HCT116 (cell line): ENCODE data around the gene DLX2. TPM values are rescaled to one million over a fixed set of nuclear protein-coding genes. Genes with fewer than 3 reads are reported as not detected.

ENCODE experiments used
- ATAC-seq: fragments of 200-7000 bp; cut with Tn5 transposase; 2 replicates; pipeline ENCODE4 v1.9.1; 2020; ENCODE audit warnings: mild to moderate bottlenecking, moderate library complexity
- BruUV-seq: library from RNA; stranded (reverse); fragments of 400-500 nt; replicated peaks from 2 replicates; lab custom pipeline; 2021; lab: Mats Ljungman, UMichigan
- CTCF ChIA-PET: fragments of 300-600 bp; sonication (Branson Sonifier 250); formaldehyde crosslinking; loops from one replicate; lab custom pipeline; 2021; ENCODE audit warnings: antibody characterized with exemption; lab: Charles Lee
- POLR2A ChIA-PET: fragments of 300-600, 350-600 bp; sonication (Branson Sonifier 250); formaldehyde crosslinking; loops from one replicate; lab custom pipeline; 2021; ENCODE audit warnings: antibody characterized with exemption; lab: Charles Lee
- RAD21 ChIA-PET, 2 experiments: fragments of 300-600 bp; sonication (Branson Sonifier 250); formaldehyde crosslinking; loops; one replicate each; lab custom pipeline; 2023; ENCODE audit warnings: low total read pairs in 2 of 2; ENCODE audit not compliant: uncharacterized antibody in 2 of 2, unreplicated experiment in 2 of 2, low non-redundant PET in 1 of 2; lab: Charles Lee
- DNase-seq: peaks from one replicate; pipeline ENCODE4 v3.0.0-alpha.2; 2010; ENCODE audit warnings: low read depth, low spot score
- H2AFZ ChIP-seq: fragments of 200-600 bp; shearing (Covaris generic), sonication (generic); 2 replicates; pipeline ENCODE4 v1.6.1; 2017; ENCODE audit warnings: low read depth, mixed run types, mixed read lengths, antibody characterized with exemption, low read length; ENCODE audit not compliant: poor library complexity, severe bottlenecking
- H3K27ac ChIP-seq: 2 replicates; pipeline ENCODE4 v1.5.1; 2012; ENCODE audit warnings: low read depth, low read length
- H3K27me3 ChIP-seq: fragments of 200-600 bp; sonication (generic); 2 replicates; pipeline ENCODE4 v1.6.1; 2016; ENCODE audit warnings: mixed run types, low read length, mixed read lengths; ENCODE audit not compliant: insufficient read depth
- H3K36me3 ChIP-seq, 2 experiments: fragments of 200-500 bp in 1 of 2; fragments of 200-600 bp in 1 of 2; sonication (Bioruptor generic) in 1 of 2; sonication (generic) in 1 of 2; 2 replicates each; pipeline versions ENCODE4 v1.5.1 to v1.6.1; 2014 to 2016; ENCODE audit warnings: low read length in 2 of 2, inconsistent platforms in 1 of 2, mixed read lengths in 1 of 2, mixed run types in 1 of 2; ENCODE audit not compliant: insufficient read depth in 2 of 2, control insufficient read depth in 1 of 2
- H3K4me1 ChIP-seq, 2 experiments: fragments of 200-600 bp in 1 of 2; sonication (generic) in 1 of 2; 2 replicates each; pipeline versions ENCODE4 v1.5.1 to v1.6.1; 2012 to 2017; ENCODE audit warnings: low read length in 2 of 2, inconsistent platforms in 1 of 2, mild to moderate bottlenecking in 1 of 2, mixed read lengths in 1 of 2, mixed run types in 1 of 2, moderate library complexity in 1 of 2; ENCODE audit not compliant: insufficient read depth in 2 of 2, control insufficient read depth in 1 of 2
- H3K4me2 ChIP-seq: fragments of 200-600 bp; sonication (generic); 2 replicates; pipeline ENCODE4 v1.6.1; 2017; ENCODE audit warnings: mixed run types, low read length, mixed read lengths
- H3K4me3 ChIP-seq, 2 experiments: fragments of 200-600 bp in 1 of 2; sonication (generic) in 1 of 2; replicated peaks in 1 of 2; 2 replicates each; pipeline ENCODE4 v1.5.1; 2011 to 2016; ENCODE audit warnings: low read length in 2 of 2, control low read depth in 1 of 2, low read depth in 1 of 2, mild to moderate bottlenecking in 1 of 2, mixed read lengths in 1 of 2, mixed run types in 1 of 2
- H3K79me2 ChIP-seq: fragments of 200-600 bp; sonication (generic); 2 replicates; pipeline ENCODE4 v1.6.1; 2017; ENCODE audit warnings: mild to moderate bottlenecking, mixed run types, low read length, moderate library complexity, mixed read lengths; ENCODE audit not compliant: insufficient read depth
- H3K9ac ChIP-seq: fragments of 200-600 bp; sonication (generic); 2 replicates; pipeline ENCODE4 v1.6.1; 2016; ENCODE audit warnings: low read length, mixed read lengths
- H3K9me2 ChIP-seq: fragments of 200-600 bp; sonication (generic), shearing (Covaris generic); 2 replicates; pipeline ENCODE4 v1.6.1; 2017; ENCODE audit warnings: mixed run types, mild to moderate bottlenecking, moderate library complexity; ENCODE audit not compliant: insufficient read depth
- H3K9me3 ChIP-seq, 2 experiments: fragments of 200-500 bp in 1 of 2; fragments of 200-600 bp in 1 of 2; sonication (Bioruptor generic) in 1 of 2; sonication (generic) in 1 of 2; 2 replicates each; pipeline ENCODE4 v1.6.1; 2014 to 2017; ENCODE audit warnings: low read length in 2 of 2, mixed read lengths in 2 of 2, inconsistent platforms in 1 of 2, low read depth in 1 of 2, mild to moderate bottlenecking in 1 of 2, mixed run types in 1 of 2, moderate library complexity in 1 of 2; ENCODE audit not compliant: control insufficient read depth in 1 of 2, insufficient read depth in 1 of 2
- H4K20me1 ChIP-seq: fragments of 200-600 bp; sonication (generic), shearing (Covaris generic); 2 replicates; pipeline ENCODE4 v1.6.1; 2017; ENCODE audit warnings: mixed run types, mild to moderate bottlenecking, moderate library complexity; ENCODE audit not compliant: insufficient read depth
- CBX3 ChIP-seq: IDR thresholded peaks from 2 replicates; pipeline ENCODE4 v1.6.1; 2012; ENCODE audit warnings: low read depth
- EGR1 ChIP-seq: IDR thresholded peaks from 2 replicates; pipeline ENCODE4 v1.6.1; 2012; ENCODE audit warnings: low read depth
- ELF1 ChIP-seq: IDR thresholded peaks from 2 replicates; pipeline ENCODE4 v1.6.1; 2012; ENCODE audit warnings: low read depth, borderline replicate concordance
- EZH2phosphoT487 ChIP-seq: fragments of 200-600 bp; IDR thresholded peaks from 2 replicates; pipeline ENCODE4 v1.6.1; 2018; ENCODE audit warnings: antibody characterized with exemption, borderline replicate concordance
- FOSL1 ChIP-seq: IDR thresholded peaks from 2 replicates; pipeline ENCODE4 v1.6.1; 2012; ENCODE audit warnings: low read depth
- JUND ChIP-seq: IDR thresholded peaks from 2 replicates; pipeline ENCODE4 v1.6.1; 2012
- REST ChIP-seq: IDR thresholded peaks from 2 replicates; pipeline ENCODE4 v1.6.1; 2012; ENCODE audit warnings: low read depth
- SRF ChIP-seq: IDR thresholded peaks from 2 replicates; pipeline ENCODE4 v1.6.1; 2012; ENCODE audit warnings: low read depth
- ZBTB33 ChIP-seq: IDR thresholded peaks from 2 replicates; pipeline ENCODE4 v1.6.1; 2011; ENCODE audit warnings: mild to moderate bottlenecking, low read length, moderate library complexity; ENCODE audit not compliant: insufficient replicate concordance; ENCODE audit errors: extremely low read depth
- ZFX ChIP-seq: fragments of 450-650 bp; IDR thresholded peaks from 2 replicates; pipeline ENCODE4 v1.6.1; 2017
- intact Hi-C: fragments of 100-400 bp; cut with micrococcal nuclease; formaldehyde crosslinking; loops from 2 replicates; pipeline ENCODE4 v1.10.0; 2022
- total RNA-seq: library from RNA; stranded (reverse); gene quantifications from one replicate; pipeline ENCODE4 v1.2.1, GENCODE V29; 2021; ENCODE audit not compliant: unreplicated experiment
- TF ChIP-seq, protein P1 (sequence below), 3 experiments: fragments of 200-600 bp in 1 of 3; sonication (generic) in 1 of 3; IDR thresholded peaks in 2 of 3; conservative IDR thresholded peaks in 1 of 3; 2 replicates each; pipeline ENCODE4 v1.5.1; 2012 to 2017; ENCODE audit warnings: low read depth in 2 of 3, low read length in 2 of 3, antibody characterized with exemption in 1 of 3, borderline replicate concordance in 1 of 3, control low read depth in 1 of 3, mild to moderate bottlenecking in 1 of 3, mixed read lengths in 1 of 3, mixed run types in 1 of 3, moderate library complexity in 1 of 3; ENCODE audit not compliant: insufficient read depth in 1 of 3

The DLX2 gene
- total RNA-seq, 1 experiment from 2014 or later = 3.7 TPM

DNA sequence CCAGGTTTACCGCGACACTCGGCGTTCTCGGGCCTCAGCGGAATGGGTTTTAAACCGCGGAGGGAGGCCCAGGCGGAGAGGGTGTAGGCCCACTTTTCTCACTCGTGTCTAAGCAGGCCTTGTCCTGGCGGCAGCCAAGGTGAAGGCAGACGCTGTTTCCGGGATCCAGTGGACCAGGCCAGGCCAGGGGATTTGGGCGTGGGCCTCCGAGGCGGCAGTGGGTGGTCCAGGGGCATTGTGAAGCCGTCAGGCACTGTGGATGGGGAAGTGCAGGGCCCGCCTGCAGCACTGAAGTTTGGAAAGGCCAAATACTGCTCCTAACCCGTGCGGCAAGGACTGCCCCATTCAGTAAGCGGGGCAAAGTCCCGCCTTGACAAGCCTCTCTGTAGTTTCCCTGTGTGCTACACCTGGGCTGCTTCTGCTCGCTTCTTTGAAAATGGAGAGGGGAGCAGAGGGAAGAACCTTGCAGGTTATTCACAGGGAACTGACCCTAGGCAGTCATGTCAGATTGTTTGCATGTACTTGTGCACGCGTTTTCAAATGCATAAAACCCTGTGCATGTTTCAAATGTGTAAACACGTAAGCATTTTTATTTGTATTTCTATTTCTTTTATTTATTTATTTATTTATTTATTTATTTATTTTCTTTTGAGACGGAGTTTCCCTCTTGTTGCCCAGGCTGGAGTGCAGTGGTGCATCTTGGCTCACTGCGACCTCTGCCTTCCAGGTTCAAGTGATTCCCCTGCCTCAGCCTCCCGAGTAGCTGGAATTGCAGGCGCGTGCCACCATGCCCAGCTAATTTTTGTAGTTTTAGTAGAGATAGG is 7.5 kb upstream of the DLX2 start:
- Histone ChIP-seq H3K9me2 (no peaks in the 10 kb centered on the region), H2AFZ (no peak overlapping the region), H3K27me3 (no peaks in the 10 kb centered on the region), H3K36me3 (no peaks in the 10 kb centered on the region), H3K9ac (no peak overlapping the region), H3K9me3 (no peaks in the 10 kb centered on the region), H3K4me2 (no peak overlapping the region), H3K4me3 (no peak overlapping the region), H3K79me2 (no peaks in the 10 kb centered on the region), H3K27ac (no peak overlapping the region), H4K20me1 (no peaks in the 10 kb centered on the region), H3K4me1 (no peaks in the 10 kb centered on the region)
- TF ChIP-seq ZBTB33 (no peak), JUND (no peak), REST (no peak), SRF (no peak), FOSL1 (no peak), ELF1 (no peak), CBX3 (no peak), EGR1 (no peak), EZH2phosphoT487 (no peak), ZFX (no peak)
- TF ChIP-seq, protein P1, sequence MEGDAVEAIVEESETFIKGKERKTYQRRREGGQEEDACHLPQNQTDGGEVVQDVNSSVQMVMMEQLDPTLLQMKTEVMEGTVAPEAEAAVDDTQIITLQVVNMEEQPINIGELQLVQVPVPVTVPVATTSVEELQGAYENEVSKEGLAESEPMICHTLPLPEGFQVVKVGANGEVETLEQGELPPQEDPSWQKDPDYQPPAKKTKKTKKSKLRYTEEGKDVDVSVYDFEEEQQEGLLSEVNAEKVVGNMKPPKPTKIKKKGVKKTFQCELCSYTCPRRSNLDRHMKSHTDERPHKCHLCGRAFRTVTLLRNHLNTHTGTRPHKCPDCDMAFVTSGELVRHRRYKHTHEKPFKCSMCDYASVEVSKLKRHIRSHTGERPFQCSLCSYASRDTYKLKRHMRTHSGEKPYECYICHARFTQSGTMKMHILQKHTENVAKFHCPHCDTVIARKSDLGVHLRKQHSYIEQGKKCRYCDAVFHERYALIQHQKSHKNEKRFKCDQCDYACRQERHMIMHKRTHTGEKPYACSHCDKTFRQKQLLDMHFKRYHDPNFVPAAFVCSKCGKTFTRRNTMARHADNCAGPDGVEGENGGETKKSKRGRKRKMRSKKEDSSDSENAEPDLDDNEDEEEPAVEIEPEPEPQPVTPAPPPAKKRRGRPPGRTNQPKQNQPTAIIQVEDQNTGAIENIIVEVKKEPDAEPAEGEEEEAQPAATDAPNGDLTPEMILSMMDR (IDR thresholded peaks at IDR 0.05 in 2 of 3, conservative IDR thresholded peaks at IDR 0.05 in 1 of 3; ENCODE audit: borderline replicate concordance in 1 of 3, insufficient read depth in 1 of 3, low read depth in 2 of 3, low read length in 2 of 3) = no peak
- no TSS peak for BruUV-seq
- ChIA-PET POLR2A (interaction anchor here (0.6 kb wide), 1 partner anchor 829 kb away, joined by 3 read pairs; no protein-coding TSS in a partner anchor), RAD21 (no interaction called here), CTCF (no interaction called here)
- DNase-seq (no peak), ATAC-seq (no peak)
- intact Hi-C loops = no loop called here
